Measurements from ENCODE around the gene CAPZB. TPM values are rescaled to one million over a fixed set of nuclear protein-coding genes. Genes with fewer than 3 reads are reported as not detected.

Gene CAPZB
- total RNA-seq, 1 donor from 2014 or later, result 102 TPM

DNA sequence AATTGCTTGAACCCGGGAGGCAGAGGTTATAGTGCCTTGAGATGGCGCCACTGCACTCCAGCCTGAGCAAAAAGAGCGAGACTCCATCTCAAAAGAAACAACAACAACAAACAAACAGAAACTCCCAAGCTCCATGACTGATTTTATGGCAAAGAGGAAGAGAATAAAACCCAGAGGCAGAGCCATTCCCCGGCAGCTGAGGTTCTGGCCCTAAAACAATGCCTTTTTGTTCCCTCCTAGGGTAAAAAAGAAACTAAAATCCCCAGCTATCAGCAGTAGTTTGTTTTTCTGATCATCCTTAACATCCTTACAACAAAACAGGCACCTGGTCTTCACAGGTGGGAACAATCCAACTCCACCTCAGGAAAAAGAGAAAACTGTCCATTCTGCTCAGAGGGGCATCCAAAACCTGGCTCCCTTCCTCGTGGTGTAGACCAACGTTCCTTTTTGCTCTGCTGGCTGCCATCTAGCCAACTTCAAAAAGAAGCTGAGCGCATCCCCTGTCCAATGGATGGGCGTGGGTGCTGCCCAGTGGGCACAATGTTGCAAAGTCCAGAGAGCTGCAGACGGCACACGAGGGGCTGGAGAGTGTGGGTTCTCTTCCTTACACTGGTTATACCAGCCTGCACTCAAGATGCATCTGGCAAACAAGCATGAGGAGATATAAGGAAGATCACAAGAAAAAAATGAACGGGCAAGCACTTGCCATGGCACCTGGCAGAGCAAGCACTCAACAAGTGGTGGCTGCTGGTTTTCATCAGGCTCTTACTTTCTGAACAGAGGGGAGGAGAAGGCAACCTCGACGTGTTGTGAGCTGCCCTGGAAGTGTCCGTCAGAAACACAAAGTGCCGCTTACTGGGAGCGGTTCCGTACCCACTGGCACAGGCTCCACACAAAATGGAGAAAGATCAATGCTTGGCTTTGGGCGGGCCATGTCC, 118.5 kb downstream of the CAPZB start:
- H3K27ac ChIP-seq, result peak overlapping the region in 1 of 2 donors; percentile 42
- H3K4me3 ChIP-seq, result no peak overlapping the region
- intact Hi-C loops (cut with DNase I), result no loop called here
- TF ChIP-seq, protein P1, sequence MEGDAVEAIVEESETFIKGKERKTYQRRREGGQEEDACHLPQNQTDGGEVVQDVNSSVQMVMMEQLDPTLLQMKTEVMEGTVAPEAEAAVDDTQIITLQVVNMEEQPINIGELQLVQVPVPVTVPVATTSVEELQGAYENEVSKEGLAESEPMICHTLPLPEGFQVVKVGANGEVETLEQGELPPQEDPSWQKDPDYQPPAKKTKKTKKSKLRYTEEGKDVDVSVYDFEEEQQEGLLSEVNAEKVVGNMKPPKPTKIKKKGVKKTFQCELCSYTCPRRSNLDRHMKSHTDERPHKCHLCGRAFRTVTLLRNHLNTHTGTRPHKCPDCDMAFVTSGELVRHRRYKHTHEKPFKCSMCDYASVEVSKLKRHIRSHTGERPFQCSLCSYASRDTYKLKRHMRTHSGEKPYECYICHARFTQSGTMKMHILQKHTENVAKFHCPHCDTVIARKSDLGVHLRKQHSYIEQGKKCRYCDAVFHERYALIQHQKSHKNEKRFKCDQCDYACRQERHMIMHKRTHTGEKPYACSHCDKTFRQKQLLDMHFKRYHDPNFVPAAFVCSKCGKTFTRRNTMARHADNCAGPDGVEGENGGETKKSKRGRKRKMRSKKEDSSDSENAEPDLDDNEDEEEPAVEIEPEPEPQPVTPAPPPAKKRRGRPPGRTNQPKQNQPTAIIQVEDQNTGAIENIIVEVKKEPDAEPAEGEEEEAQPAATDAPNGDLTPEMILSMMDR (IDR thresholded peaks at IDR 0.05), result no peak
- DNase-seq (ENCODE audit: low spot score in 2 of 2), result no peak
- H3K36me3 ChIP-seq, result peaks cover 5 to 10% of the 10 kb centered on the region in 2 donors
- no peaks in the 10 kb centered on the region for H3K27me3 ChIP-seq
- no peaks in the 10 kb centered on the region for H3K9me3 ChIP-seq
- H3K4me1 ChIP-seq, result peaks cover 0 to 18% of the 10 kb centered on the region in 2 donors

DNA sequence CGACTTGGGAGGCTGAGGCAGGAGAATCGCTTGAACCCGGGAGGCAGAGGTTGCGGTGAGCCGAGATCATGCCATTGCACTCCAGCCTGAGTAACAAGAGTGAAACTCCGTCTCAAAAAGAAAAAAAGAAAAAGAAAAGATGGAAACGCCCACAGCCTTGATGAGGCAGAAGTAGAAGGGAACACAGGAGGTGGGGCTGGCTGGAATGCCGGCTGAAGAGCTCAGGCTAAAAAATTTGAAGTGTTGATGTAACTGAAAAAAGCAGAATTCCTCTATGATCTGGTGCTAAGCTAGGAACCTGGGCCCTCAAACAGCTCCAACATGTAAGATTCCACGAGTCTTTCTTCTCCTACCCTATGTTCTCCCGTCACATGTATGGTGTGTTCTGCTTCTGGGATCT, 119.6 kb downstream of the CAPZB start:
- H3K27ac ChIP-seq, result peak overlapping the region in 1 of 2 donors; percentile 42
- TF ChIP-seq, protein P1 (IDR thresholded peaks at IDR 0.05), result no peak
- no peak overlapping the region for H3K4me3 ChIP-seq
- H3K4me1 ChIP-seq, result peaks cover 0 to 19% of the 10 kb centered on the region in 2 donors
- H3K36me3 ChIP-seq, result peaks cover 0 to 5% of the 10 kb centered on the region in 2 donors
- H3K27me3 ChIP-seq, result no peaks in the 10 kb centered on the region
- intact Hi-C loops (cut with DNase I), result no loop called here
- no peak for DNase-seq (ENCODE audit: low spot score in 2 of 2)
- no peaks in the 10 kb centered on the region for H3K9me3 ChIP-seq

DNA sequence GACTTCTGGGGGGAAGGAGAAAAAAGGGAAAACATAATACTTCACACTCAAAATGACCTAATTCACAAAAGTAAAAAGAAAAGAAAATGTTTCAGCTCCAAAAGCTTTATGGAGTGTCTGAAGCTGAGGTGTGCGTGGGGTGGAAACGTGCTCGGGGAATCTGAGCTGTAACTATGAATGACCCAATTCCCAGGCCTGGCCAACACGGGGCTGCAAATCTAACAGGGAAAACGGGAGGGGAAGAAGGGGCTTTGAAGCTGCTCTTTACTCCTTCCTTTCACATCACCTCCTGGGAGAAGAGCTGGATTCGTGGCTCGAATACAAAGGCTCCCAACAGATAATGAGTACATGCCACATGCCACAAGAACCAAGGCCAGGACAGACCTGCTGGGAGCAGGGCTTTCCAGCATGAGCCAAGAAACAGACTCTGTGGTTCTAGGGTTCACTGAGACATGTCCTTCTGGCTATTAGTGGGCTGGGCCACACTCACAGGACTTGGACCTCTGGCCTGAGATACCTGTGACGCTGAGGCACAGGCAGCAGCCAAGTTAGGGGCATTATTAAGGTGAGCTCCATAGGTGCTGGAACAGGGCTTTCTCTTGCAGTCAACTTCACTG, 121.7 kb downstream of the CAPZB start:
- Histone ChIP-seq H3K4me3 (no peak overlapping the region), H3K9me3 (no peaks in the 10 kb centered on the region), H3K27ac (no peak overlapping the region), H3K36me3 (peaks cover 0 to 5% of the 10 kb centered on the region in 2 donors), H3K27me3 (no peaks in the 10 kb centered on the region), H3K4me1 (peaks cover 0 to 14% of the 10 kb centered on the region in 2 donors)
- no peak for DNase-seq (ENCODE audit: low spot score in 2 of 2)
- TF ChIP-seq, protein P1 (IDR thresholded peaks at IDR 0.05), result no peak
- intact Hi-C loops (cut with DNase I), result no loop called here

DNA sequence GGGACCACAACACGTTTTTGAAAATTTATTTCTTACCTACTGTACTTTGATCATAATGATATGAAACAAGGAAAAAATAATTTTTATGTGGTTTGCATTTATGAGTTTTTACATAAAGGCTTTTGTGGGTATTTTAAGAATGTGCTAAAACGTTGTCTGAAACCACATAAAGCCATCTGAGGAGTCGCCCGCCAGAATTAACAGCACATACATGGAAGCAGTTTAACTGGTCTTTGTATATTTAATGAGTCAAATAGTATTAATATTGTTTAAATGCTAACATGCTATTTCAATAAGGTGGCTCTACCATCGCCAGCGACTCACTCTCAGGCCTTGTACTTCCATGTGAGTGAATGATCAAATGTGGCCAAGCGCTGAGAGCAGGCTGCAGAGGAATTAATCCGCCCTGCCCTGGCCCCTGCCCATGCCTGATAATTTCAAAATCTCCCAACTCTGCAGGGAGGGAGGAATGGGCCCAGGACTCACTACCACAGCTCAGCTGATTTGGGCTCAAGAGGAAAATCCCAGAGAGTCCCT, 123.7 kb downstream of the CAPZB start:
- Histone ChIP-seq H3K27ac (no peak overlapping the region), H3K27me3 (no peaks in the 10 kb centered on the region), H3K9me3 (no peaks in the 10 kb centered on the region), H3K4me3 (no peak overlapping the region), H3K4me1 (peaks cover 0 to 3% of the 10 kb centered on the region in 2 donors), H3K36me3 (peaks cover 2 to 13% of the 10 kb centered on the region in 2 donors)
- DNase-seq (ENCODE audit: low spot score in 2 of 2), result no peak
- intact Hi-C loops (cut with DNase I), result no loop called here
- TF ChIP-seq, protein P1 (IDR thresholded peaks at IDR 0.05), result no peak

DNA sequence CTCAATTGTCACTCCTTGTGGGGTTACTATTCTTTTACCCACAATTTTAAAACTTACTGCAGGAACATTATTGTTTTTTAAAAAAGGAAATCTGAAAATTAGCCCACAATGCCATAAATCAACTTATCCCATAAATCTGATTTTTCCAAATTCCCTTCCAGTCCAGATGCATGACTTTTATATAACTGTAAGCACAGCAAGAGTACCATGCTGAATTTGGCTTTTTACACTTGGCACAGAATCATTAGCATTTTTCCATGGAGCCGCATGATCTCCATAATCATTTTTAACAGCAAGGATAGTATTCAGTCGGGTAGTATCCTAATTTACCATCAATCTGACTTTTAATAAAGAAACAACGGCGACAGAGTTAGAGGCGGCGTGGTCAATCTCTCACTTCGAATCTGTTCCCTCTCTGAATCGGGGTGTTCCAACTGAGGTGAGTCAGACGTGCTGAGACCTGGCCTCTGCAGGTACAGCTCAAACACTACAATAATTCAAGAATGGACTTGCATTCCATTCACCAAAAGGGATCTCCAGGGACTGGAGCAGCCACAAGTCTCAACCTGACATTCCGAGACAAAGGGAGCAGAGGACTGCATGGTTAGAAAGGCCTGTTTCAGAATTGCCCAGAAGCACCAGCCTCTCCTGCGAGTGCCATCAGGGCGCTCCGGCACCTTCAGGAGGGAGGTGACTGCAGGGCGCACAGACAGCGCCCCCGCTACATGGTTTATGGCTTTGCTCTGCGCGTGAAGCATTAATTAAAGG, 124.3 kb downstream of the CAPZB start:
- Histone ChIP-seq H3K9me3 (no peaks in the 10 kb centered on the region), H3K4me1 (peaks cover 0 to 3% of the 10 kb centered on the region in 2 donors), H3K36me3 (peaks cover 9 to 19% of the 10 kb centered on the region in 2 donors), H3K4me3 (no peak overlapping the region), H3K27ac (no peak overlapping the region), H3K27me3 (no peaks in the 10 kb centered on the region)
- DNase-seq (ENCODE audit: low spot score in 2 of 2), result no peak
- intact Hi-C loops (cut with DNase I), result no loop called here
- TF ChIP-seq, protein P1 (IDR thresholded peaks at IDR 0.05), result no peak
